Body of pancreas (tissue), 4 donors: ENCODE measurements around the gene NSG1. TPM values are rescaled to one million over a fixed set of nuclear protein-coding genes. Genes with fewer than 3 reads are reported as not detected.

Experiments used
- ATAC-seq: fragments of 150-250 bp; one replicate; pipeline ENCODE4 v1.9.1; 2016
- DNase-seq, 4 donors: peaks; one replicate each; pipeline ENCODE4 v3.0.0-alpha.2; 2019
- H3K27ac ChIP-seq, 4 donors: fragments of 200-600 bp; sonication (generic); 1 replicate in 3 of 4; 2 replicates in 1 of 4; pipeline versions ENCODE4 v1.5.1 to v1.6.1; 2016 to 2019; ENCODE audit warnings: mild to moderate bottlenecking in 1 of 4, mixed read lengths in 1 of 4, moderate library complexity in 1 of 4
- H3K27me3 ChIP-seq, 2 donors: fragments of 200-600 bp; sonication (generic); one replicate each; pipeline ENCODE4 v1.6.0; 2016; ENCODE audit warnings: mild to moderate bottlenecking in 1 of 2
- H3K36me3 ChIP-seq, 2 donors: fragments of 200-600 bp; sonication (generic); replicated peaks in 1 of 2; 2 replicates each; pipeline ENCODE4 v1.5.1; 2016; ENCODE audit warnings: low read depth in 2 of 2; ENCODE audit not compliant: insufficient read depth in 1 of 2
- H3K4me1 ChIP-seq: fragments of 200-600 bp; sonication (generic); one replicate; pipeline ENCODE4 v1.6.0; 2016
- H3K4me3 ChIP-seq, 2 donors: fragments of 200-600 bp; sonication (generic); 1 replicate in 1 of 2; 2 replicates in 1 of 2; pipeline ENCODE4 v1.5.1; 2016 to 2019
- H3K9me3 ChIP-seq, 3 donors: fragments of 200-600 bp; sonication (generic); 1 replicate in 2 of 3; 2 replicates in 1 of 3; pipeline ENCODE4 v1.5.1; 2016
- POLR2A ChIP-seq, 3 donors: fragments of 450-650 bp; IDR thresholded peaks; one replicate each; pipeline ENCODE4 v1.6.1; 2016; ENCODE audit warnings: antibody characterized with exemption in 3 of 3, mild to moderate bottlenecking in 2 of 3
- WGBS, 2 donors: methylation state at CpG; one replicate each; pipeline ENCODE4 v1.1.5; 2017; 5-methylcytosine and 5-hydroxymethylcytosine counted together
- intact Hi-C: fragments of 100-400 bp; cut with DNase I; formaldehyde crosslinking; loops from one replicate; pipeline ENCODE4 v1.15.1; 2023
- total RNA-seq, 2 donors: library from RNA; depleted of rRNA; stranded (reverse); fragments of >200 nt; gene quantifications; one replicate each; pipeline ENCODE4 v1.1.0, GENCODE V29; 2016
- TF ChIP-seq, protein P1 (sequence below), 7 experiments: fragments of 450-650 bp in 4 of 7; fragments of 200-600 bp in 3 of 7; sonication (generic) in 3 of 7; IDR thresholded peaks; one replicate each; pipeline ENCODE4 v1.5.1; 2016 to 2019; ENCODE audit warnings: antibody characterized with exemption in 7 of 7

The NSG1 gene
- total RNA-seq, 2 donors from 2014 or later = 0.78 to 1.3 TPM

DNA sequence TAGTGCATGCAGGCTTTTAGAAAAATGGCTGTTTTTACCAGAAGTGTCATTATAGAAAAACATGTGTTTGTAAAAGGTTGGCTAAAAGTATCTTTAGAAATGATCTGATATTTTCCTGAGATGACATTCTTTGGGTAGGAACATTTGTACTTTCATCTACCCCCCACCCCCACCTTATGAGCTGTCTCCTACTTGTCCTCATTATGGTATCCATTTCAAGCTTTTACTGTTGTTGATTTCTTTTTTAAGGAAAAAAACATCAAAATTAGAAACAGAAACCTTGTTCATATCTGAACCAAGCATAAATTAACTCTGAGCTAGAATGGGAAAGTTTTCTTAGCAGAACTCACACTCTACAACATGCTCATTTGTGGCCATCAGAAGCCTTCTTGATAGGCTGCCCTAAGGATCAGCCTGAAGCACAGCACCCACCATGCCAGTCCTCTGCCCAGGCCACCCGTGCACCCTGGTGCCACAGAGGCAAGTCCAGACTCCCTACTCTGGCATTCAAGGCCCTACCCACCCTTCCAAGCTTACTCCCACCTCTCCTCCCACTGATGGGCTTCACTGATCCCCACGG lies 49.4 kb downstream of the NSG1 start:
- H3K27ac ChIP-seq = no peak overlapping the region

DNA sequence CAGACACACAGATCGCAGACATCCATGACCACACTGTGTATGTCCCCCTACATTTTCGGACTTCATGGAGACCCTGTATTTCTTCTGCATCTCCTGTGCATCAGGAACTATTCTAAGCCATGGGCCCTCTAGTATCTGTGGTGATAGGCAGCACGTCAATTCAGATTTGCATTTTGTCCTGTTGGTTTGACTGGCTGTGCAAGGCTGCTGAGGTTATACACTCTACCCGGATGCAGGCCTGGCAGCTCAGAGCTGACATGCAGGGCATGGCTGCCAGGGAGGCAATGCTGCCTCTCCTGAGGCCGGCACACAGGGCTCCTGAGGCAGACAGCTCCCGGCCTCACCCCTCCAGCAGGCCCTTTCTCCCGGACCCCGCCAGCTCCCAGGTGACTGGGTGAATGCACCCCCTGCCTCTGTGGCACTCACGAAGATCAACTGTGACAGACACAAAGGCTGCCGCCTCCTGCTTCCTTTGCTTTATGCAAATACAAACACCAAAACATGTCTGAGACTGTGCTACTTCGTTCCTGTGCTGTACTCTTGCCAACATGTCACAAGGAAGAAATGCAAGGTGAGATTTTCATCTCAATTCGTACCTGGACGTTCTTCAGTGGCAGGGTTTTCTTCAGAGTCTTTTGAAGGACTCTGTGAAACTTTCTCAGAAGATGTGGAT lies 51.0 kb downstream of the NSG1 start:
- Histone ChIP-seq H3K9me3 (no peaks in the 10 kb centered on the region), H3K4me1 (no peaks in the 10 kb centered on the region), H3K27me3 (no peaks in the 10 kb centered on the region), H3K4me3 (no peak overlapping the region), H3K36me3 (peaks cover 7 to 9% of the 10 kb centered on the region in 2 donors), H3K27ac (no peak overlapping the region)
- WGBS, 2 donors = 84 to 94% methylated on average over 11 to 13 of the region's 13 CpGs
- DNase-seq = no peak
- intact Hi-C loops = no loop called here
- no peak for ATAC-seq
- TF ChIP-seq POLR2A (IDR thresholded peaks at IDR 0.05) = no peak
- TF ChIP-seq, protein P1, sequence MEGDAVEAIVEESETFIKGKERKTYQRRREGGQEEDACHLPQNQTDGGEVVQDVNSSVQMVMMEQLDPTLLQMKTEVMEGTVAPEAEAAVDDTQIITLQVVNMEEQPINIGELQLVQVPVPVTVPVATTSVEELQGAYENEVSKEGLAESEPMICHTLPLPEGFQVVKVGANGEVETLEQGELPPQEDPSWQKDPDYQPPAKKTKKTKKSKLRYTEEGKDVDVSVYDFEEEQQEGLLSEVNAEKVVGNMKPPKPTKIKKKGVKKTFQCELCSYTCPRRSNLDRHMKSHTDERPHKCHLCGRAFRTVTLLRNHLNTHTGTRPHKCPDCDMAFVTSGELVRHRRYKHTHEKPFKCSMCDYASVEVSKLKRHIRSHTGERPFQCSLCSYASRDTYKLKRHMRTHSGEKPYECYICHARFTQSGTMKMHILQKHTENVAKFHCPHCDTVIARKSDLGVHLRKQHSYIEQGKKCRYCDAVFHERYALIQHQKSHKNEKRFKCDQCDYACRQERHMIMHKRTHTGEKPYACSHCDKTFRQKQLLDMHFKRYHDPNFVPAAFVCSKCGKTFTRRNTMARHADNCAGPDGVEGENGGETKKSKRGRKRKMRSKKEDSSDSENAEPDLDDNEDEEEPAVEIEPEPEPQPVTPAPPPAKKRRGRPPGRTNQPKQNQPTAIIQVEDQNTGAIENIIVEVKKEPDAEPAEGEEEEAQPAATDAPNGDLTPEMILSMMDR (IDR thresholded peaks at IDR 0.05) = no peak

More for the DNA sequence above, 49.4 kb downstream of the NSG1 start:
- Histone ChIP-seq H3K4me3 (no peak overlapping the region), H3K27me3 (no peaks in the 10 kb centered on the region), H3K9me3 (no peaks in the 10 kb centered on the region), H3K4me1 (no peaks in the 10 kb centered on the region), H3K36me3 (peaks cover 12 to 13% of the 10 kb centered on the region in 2 donors)
- ATAC-seq (no peak), DNase-seq (no peak)
- no peak for TF ChIP-seq POLR2A (IDR thresholded peaks at IDR 0.05)
- TF ChIP-seq, protein P1 (IDR thresholded peaks at IDR 0.05) = no peak
- WGBS, 2 donors = 82 to 89% methylated on average over 2 of the region's 2 CpGs
- intact Hi-C loops = no loop called here

DNA sequence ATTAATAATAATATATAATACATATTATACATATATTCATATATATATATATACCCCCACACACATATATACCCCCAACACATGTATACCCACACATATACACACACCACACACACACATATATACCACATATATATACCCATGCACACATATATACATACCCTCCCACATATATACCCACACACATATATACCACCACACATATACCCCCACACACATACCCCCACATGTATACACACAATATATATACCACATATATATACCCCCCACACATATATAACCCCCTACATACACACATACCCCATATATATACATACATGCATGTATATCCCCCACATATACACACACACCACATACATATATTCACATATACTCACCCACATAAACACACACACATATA lies 52.0 kb downstream of the NSG1 start:
- ATAC-seq (no peak), DNase-seq (no peak)
- Histone ChIP-seq H3K36me3 (peaks cover 6 to 8% of the 10 kb centered on the region in 2 donors), H3K9me3 (no peaks in the 10 kb centered on the region), H3K27ac (no peak overlapping the region), H3K27me3 (no peaks in the 10 kb centered on the region), H3K4me1 (no peaks in the 10 kb centered on the region), H3K4me3 (no peak overlapping the region)
- intact Hi-C loops = no loop called here
- TF ChIP-seq, protein P1 (IDR thresholded peaks at IDR 0.05) = no peak
- no peak for TF ChIP-seq POLR2A (IDR thresholded peaks at IDR 0.05)

DNA sequence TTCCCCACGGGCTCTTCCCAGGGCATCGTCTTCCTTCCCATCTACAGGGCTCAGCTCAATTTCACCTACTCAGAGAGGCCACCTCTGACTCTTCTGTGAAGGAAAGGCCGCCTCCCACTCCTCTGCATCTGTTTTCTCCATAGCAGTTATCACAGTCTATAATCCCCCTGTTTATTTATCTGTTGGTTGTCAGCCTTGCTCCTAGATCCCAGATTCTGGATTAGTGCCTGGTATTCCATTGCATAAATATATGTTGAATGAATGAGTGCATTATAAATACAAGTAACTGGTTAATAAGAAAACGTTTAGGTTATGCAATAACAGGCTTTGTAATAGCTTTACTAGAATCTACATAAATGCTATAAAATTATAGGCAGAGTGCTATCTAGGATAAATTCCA lies 52.9 kb downstream of the NSG1 start:
- no peak for TF ChIP-seq POLR2A (IDR thresholded peaks at IDR 0.05)
- TF ChIP-seq, protein P1 (IDR thresholded peaks at IDR 0.05) = no peak
- H3K4me1 ChIP-seq = no peaks in the 10 kb centered on the region
- no peak overlapping the region for H3K27ac ChIP-seq
- H3K4me3 ChIP-seq = no peak overlapping the region
- no peaks in the 10 kb centered on the region for H3K27me3 ChIP-seq
- intact Hi-C loops = no loop called here
- ATAC-seq (no peak), DNase-seq (no peak)
- WGBS, 2 donors = 77 to 80% methylated on average over 4 of the region's 4 CpGs
- H3K9me3 ChIP-seq = no peaks in the 10 kb centered on the region
- H3K36me3 ChIP-seq = peaks cover 5 to 6% of the 10 kb centered on the region in 2 donors
